ENCODE results near the gene TERB1.
"Not testable (repeated sequence)": the region's sequence is repeated elsewhere in the genome, so short reads cannot be mapped to it uniquely, and the experiment has no call there.

The TERB1 gene

GRCh38 chr16:66830422-66831404, 29.3 kb upstream of the TERB1 start, which contains the start of gene NAE1:
Gene NAE1 (minus strand): TSS chr16:66830976. CDS start chr16:66830899, 77 bp downstream.
- DNase-seq (ENCODE audit: low read depth) = peak; percentile 74

GRCh38 chr16:66824006-66824405, 22.6 kb upstream of the TERB1 start:
- no peak for DNase-seq (ENCODE audit: low read depth)

GRCh38 chr16:66814734-66815133, 13.3 kb upstream of the TERB1 start:
- no peak for DNase-seq (ENCODE audit: low read depth)

GRCh38 chr16:66811043-66811442, 9.7 kb upstream of the TERB1 start:
- DNase-seq (ENCODE audit: low read depth) = no peak

- DNase-seq (ENCODE audit: low read depth) = no peak
These were observed 9.0 kb upstream of the TERB1 start for GRCh38 chr16:66810391-66810790.

GRCh38 chr16:66809765-66810164, 8.4 kb upstream of the TERB1 start:
- no peak for DNase-seq (ENCODE audit: low read depth)

- no peak for DNase-seq (ENCODE audit: low read depth)
These were observed 775 bp upstream of the TERB1 start for GRCh38 chr16:66802159-66802558.

- DNase-seq (ENCODE audit: low read depth) = no peak
These were observed 528 bp downstream of the TERB1 start for GRCh38 chr16:66800856-66801255.

- DNase-seq (ENCODE audit: low read depth) = no peak
These were observed 3.2 kb downstream of the TERB1 start for GRCh38 chr16:66798161-66798560.

- not testable (repeated sequence) for DNase-seq (ENCODE audit: low read depth)
These were observed 7.4 kb downstream of the TERB1 start for GRCh38 chr16:66793984-66794383.

- no peak for DNase-seq (ENCODE audit: low read depth)
These were observed 11.2 kb downstream of the TERB1 start for GRCh38 chr16:66790130-66790733.

GRCh38 chr16:66787427-66787826, 14.0 kb downstream of the TERB1 start:
- DNase-seq (ENCODE audit: low read depth) = no peak

GRCh38 chr16:66786551-66786950, 14.8 kb downstream of the TERB1 start:
- DNase-seq (ENCODE audit: low read depth) = no peak

GRCh38 chr16:66776457-66776856, 24.9 kb downstream of the TERB1 start:
- DNase-seq (ENCODE audit: low read depth) = no peak

- DNase-seq (ENCODE audit: low read depth) = no peak
These were observed 26.4 kb downstream of the TERB1 start for GRCh38 chr16:66774981-66775380.

- DNase-seq (ENCODE audit: low read depth) = no peak
These were observed 43.3 kb downstream of the TERB1 start for GRCh38 chr16:66758086-66758485.

- no peak for DNase-seq (ENCODE audit: low read depth)
These were observed 46.6 kb downstream of the TERB1 start for GRCh38 chr16:66754819-66755218.

GRCh38 chr16:66754211-66754610, 47.2 kb downstream of the TERB1 start:
- DNase-seq (ENCODE audit: low read depth) = no peak

GRCh38 chr16:66752958-66753357, 48.4 kb downstream of the TERB1 start:
- DNase-seq (ENCODE audit: low read depth) = no peak

GRCh38 chr16:66752379-66752778, 49.0 kb downstream of the TERB1 start:
- DNase-seq (ENCODE audit: low read depth) = no peak

GRCh38 chr16:66751992-66752322, 49.4 kb downstream of the TERB1 start:
- no peak for DNase-seq (ENCODE audit: low read depth)

- peak; percentile 65 for DNase-seq (ENCODE audit: low read depth)
These were observed 49.9 kb downstream of the TERB1 start, which contains the start of gene DYNC1LI2 for GRCh38 chr16:66751303-66751991. Gene DYNC1LI2 (minus strand): TSS chr16:66751609. CDS start chr16:66751591, 18 bp downstream.

- DNase-seq (ENCODE audit: low read depth) = no peak
These were observed 50.4 kb downstream of the TERB1 start for GRCh38 chr16:66751053-66751302.
